H1 (cell line): Measurements from ENCODE around the gene ADAM22. TPM values are rescaled to one million over a fixed set of nuclear protein-coding genes. Genes with fewer than 3 reads are reported as not detected.

Experiments used
- CTCF ChIA-PET: fragments of 300-600 bp; sonication (Branson Sonifier 250); formaldehyde crosslinking; loops from one replicate; lab custom pipeline; 2021; ENCODE audit not compliant: partially characterized antibody; lab: Charles Lee
- POLR2A ChIA-PET: fragments of 300-600 bp; sonication (Branson Sonifier 250); formaldehyde crosslinking; loops from one replicate; lab custom pipeline; 2021; ENCODE audit warnings: inconsistent platforms; ENCODE audit not compliant: partially characterized antibody; lab: Charles Lee
- DNase-seq, 2 experiments: peaks; one replicate each; pipeline versions ENCODE4 v3.0.0 to v3.0.0-alpha.2; 2010 to 2022; ENCODE audit warnings: low spot score in 2 of 2, low read depth in 1 of 2, mixed read lengths in 1 of 2
- FAIRE-seq: peaks from 2 replicates; lab custom pipeline; 2011; peaks lifted over from hg19 to GRCh38; lab: Jason Lieb, UNC
- H2AFZ ChIP-seq: 2 replicates; pipeline ENCODE4 v1.8.1; 2012; ENCODE audit warnings: low read length, inconsistent platforms
- H2AK5ac ChIP-seq: 2 replicates; pipeline ENCODE4 v1.6.1; 2013; ENCODE audit warnings: low read depth, low read length
- H2BK120ac ChIP-seq: replicated peaks from 2 replicates; pipeline ENCODE3; 2013; ENCODE audit warnings: low read depth, low read length, inconsistent platforms
- H2BK12ac ChIP-seq: 2 replicates; pipeline ENCODE4 v1.6.1; 2013; ENCODE audit warnings: low read depth, low read length
- H2BK15ac ChIP-seq: 2 replicates; pipeline ENCODE4 v1.6.1; 2013; ENCODE audit warnings: low read length
- H2BK20ac ChIP-seq: 2 replicates; pipeline ENCODE4 v1.6.1; 2013; ENCODE audit warnings: low read length
- H2BK5ac ChIP-seq: 2 replicates; pipeline ENCODE4 v1.6.1; 2013; ENCODE audit warnings: low read depth, low read length
- H3K14ac ChIP-seq: 2 replicates; pipeline ENCODE4 v1.6.1; 2013; ENCODE audit warnings: inconsistent platforms; ENCODE audit not compliant: insufficient read length
- H3K18ac ChIP-seq: 2 replicates; pipeline ENCODE4 v1.6.1; 2013; ENCODE audit warnings: low read length; ENCODE audit errors: extremely low read depth
- H3K23ac ChIP-seq: 2 replicates; pipeline ENCODE4 v1.6.1; 2013; ENCODE audit warnings: inconsistent platforms; ENCODE audit not compliant: insufficient read length
- H3K23me2 ChIP-seq: 2 replicates; pipeline ENCODE4 v1.6.1; 2013; ENCODE audit warnings: low read depth, low read length
- H3K27ac ChIP-seq: 2 replicates; pipeline ENCODE4 v1.6.1; 2011; ENCODE audit warnings: low read depth, low read length, inconsistent platforms
- H3K27me3 ChIP-seq, 4 experiments: replicated peaks in 1 of 4; 1 replicate in 1 of 4; 2 replicates in 3 of 4; pipeline versions ENCODE4 v1.6.1 to v1.8.1; 2011 to 2013; ENCODE audit warnings: low read length in 3 of 4, mild to moderate bottlenecking in 3 of 4, inconsistent platforms in 2 of 4, mixed read lengths in 2 of 4, moderate library complexity in 1 of 4; ENCODE audit not compliant: control insufficient read depth in 3 of 4, insufficient read depth in 3 of 4; ENCODE audit errors: extremely low read depth in 1 of 4
- H3K36me3 ChIP-seq, 4 experiments: 2 replicates each; pipeline versions ENCODE4 v1.6.1 to v1.8.1; 2011 to 2013; ENCODE audit warnings: mild to moderate bottlenecking in 4 of 4, low read length in 3 of 4, moderate library complexity in 2 of 4, control low read depth in 1 of 4, inconsistent platforms in 1 of 4; ENCODE audit not compliant: insufficient read depth in 4 of 4, control insufficient read depth in 2 of 4
- H3K4ac ChIP-seq: replicated peaks from 2 replicates; pipeline ENCODE3; 2013; ENCODE audit warnings: low read length, low read depth, mixed read lengths, inconsistent platforms; ENCODE audit not compliant: insufficient read length
- H3K4me1 ChIP-seq, 4 experiments: replicated peaks in 1 of 4; 1 replicate in 1 of 4; 2 replicates in 3 of 4; pipeline versions ENCODE4 v1.6.1 to v1.8.1; 2011 to 2013; ENCODE audit warnings: low read length in 3 of 4, inconsistent platforms in 2 of 4, mixed read lengths in 1 of 4; ENCODE audit not compliant: insufficient read depth in 4 of 4, control insufficient read depth in 3 of 4
- H3K4me2 ChIP-seq, 2 experiments: 2 replicates each; pipeline versions ENCODE4 v1.6.1 to v1.8.1; 2011 to 2013; ENCODE audit warnings: low read depth in 2 of 2, low read length in 2 of 2, control low read depth in 1 of 2, inconsistent platforms in 1 of 2, mild to moderate bottlenecking in 1 of 2; ENCODE audit not compliant: insufficient read depth in 1 of 2
- H3K4me3 ChIP-seq, 4 experiments: fragments of 200-600, 300-600 bp in 1 of 4; sonication (generic), shearing (Covaris generic), sonication (Bioruptor Twin) in 1 of 4; 2 replicates each; pipeline versions ENCODE4 v1.5.1 to v1.8.1; 2011 to 2016; ENCODE audit warnings: low read length in 4 of 4, low read depth in 3 of 4, control low read depth in 2 of 4, inconsistent platforms in 2 of 4, mild to moderate bottlenecking in 2 of 4, mixed read lengths in 1 of 4, moderate library complexity in 1 of 4; ENCODE audit not compliant: insufficient read depth in 2 of 4; ENCODE audit errors: extremely low read depth in 1 of 4
- H3K56ac ChIP-seq: replicated peaks from 2 replicates; pipeline ENCODE3; 2013; ENCODE audit warnings: low read depth, mild to moderate bottlenecking, mixed read lengths, low read length, inconsistent platforms; ENCODE audit not compliant: insufficient read length
- H3K79me1 ChIP-seq: 2 replicates; pipeline ENCODE4 v1.6.1; 2013; ENCODE audit warnings: low read depth, low read length, control low read depth
- H3K79me2 ChIP-seq, 2 experiments: 2 replicates each; pipeline versions ENCODE4 v1.6.1 to v1.8.1; 2012 to 2013; ENCODE audit warnings: low read length in 2 of 2, mild to moderate bottlenecking in 2 of 2, inconsistent platforms in 1 of 2; ENCODE audit not compliant: insufficient read depth in 2 of 2, control insufficient read depth in 1 of 2
- H3K9ac ChIP-seq, 4 experiments: replicated peaks in 1 of 4; 1 replicate in 1 of 4; 2 replicates in 3 of 4; pipeline versions ENCODE4 v1.6.1 to v1.8.1; 2011 to 2013; ENCODE audit warnings: low read depth in 3 of 4, low read length in 3 of 4, control low read depth in 2 of 4, mild to moderate bottlenecking in 2 of 4, moderate library complexity in 2 of 4, inconsistent platforms in 1 of 4; ENCODE audit errors: extremely low read depth in 1 of 4
- H3K9me3 ChIP-seq, 2 experiments: 2 replicates each; pipeline versions ENCODE4 v1.6.1 to v1.8.1; 2012 to 2013; ENCODE audit warnings: mild to moderate bottlenecking in 2 of 2, moderate library complexity in 2 of 2, control low read depth in 1 of 2, inconsistent platforms in 1 of 2, low read depth in 1 of 2, low read length in 1 of 2, mixed read lengths in 1 of 2; ENCODE audit not compliant: insufficient read depth in 2 of 2
- H4K20me1 ChIP-seq, 2 experiments: replicated peaks in 1 of 2; 2 replicates each; pipeline versions ENCODE3 to v1.8.1; 2011 to 2013; ENCODE audit warnings: inconsistent platforms in 2 of 2, low read length in 2 of 2, mild to moderate bottlenecking in 1 of 2; ENCODE audit not compliant: insufficient read depth in 2 of 2, control insufficient read depth in 1 of 2
- H4K5ac ChIP-seq: 2 replicates; pipeline ENCODE4 v1.6.1; 2013; ENCODE audit warnings: low read length, low read depth, mixed read lengths, inconsistent platforms; ENCODE audit not compliant: insufficient read length
- H4K8ac ChIP-seq: 2 replicates; pipeline ENCODE4 v1.8.0; 2013; ENCODE audit warnings: mild to moderate bottlenecking, moderate library complexity, low read length, inconsistent platforms; ENCODE audit not compliant: insufficient read depth; ENCODE audit errors: extremely low read depth
- H4K91ac ChIP-seq: replicated peaks from 2 replicates; pipeline ENCODE3; 2013; ENCODE audit warnings: low read length, mixed read lengths, inconsistent platforms; ENCODE audit not compliant: insufficient read length
- CEBPB ChIP-seq: IDR thresholded peaks from 2 replicates; pipeline ENCODE4 v1.6.1; 2012; ENCODE audit warnings: low read depth, low read length
- NANOG ChIP-seq: IDR thresholded peaks from 2 replicates; pipeline ENCODE4 v1.6.1; 2011; ENCODE audit warnings: low read length, low read depth, mild to moderate bottlenecking, inconsistent platforms; ENCODE audit not compliant: insufficient read depth, poor library complexity, severe bottlenecking
- PHF8 ChIP-seq: fragments of 200-600 bp; sonication (generic); conservative IDR thresholded peaks from 2 replicates; pipeline ENCODE4 v1.7.1; 2012; ENCODE audit warnings: low read depth, mild to moderate bottlenecking, inconsistent platforms, low read length, moderate library complexity
- SIN3A ChIP-seq, 2 experiments: IDR thresholded peaks in 1 of 2; conservative IDR thresholded peaks in 1 of 2; 2 replicates each; pipeline ENCODE4 v1.6.1; 2011 to 2012; ENCODE audit warnings: low read length in 2 of 2, improper control_type of control experiment in 1 of 2, low read depth in 1 of 2, mild to moderate bottlenecking in 1 of 2
- SIRT6 ChIP-seq: IDR thresholded peaks from one replicate; pipeline ENCODE4 v1.7.1; 2012; ENCODE audit warnings: low read length, inconsistent platforms
- ZNF274 ChIP-seq: IDR thresholded peaks from 2 replicates; pipeline ENCODE4 v1.7.0; 2012; ENCODE audit warnings: low read length, borderline replicate concordance; ENCODE audit errors: extremely low read depth
- WGBS, 2 experiments: shearing (Covaris generic) in 1 of 2; methylation state at CpG; one replicate each; pipeline versions ENCODE4 v1.1.6 to v1.1.7; 2013 to 2015; ENCODE audit warnings: low lambda C conversion rate in 2 of 2, mixed read lengths in 2 of 2, inconsistent platforms in 1 of 2, low coverage in 1 of 2, missing lambda C conversion rate in 1 of 2; ENCODE audit not compliant: insufficient replicate concordance in 2 of 2, insufficient coverage in 1 of 2, insufficient read length in 1 of 2; ENCODE audit errors: extremely low coverage in 1 of 2, missing lambda C conversion rate in 1 of 2; 5-methylcytosine and 5-hydroxymethylcytosine counted together
- polyA plus RNA-seq, 7 experiments: library from polyadenylated mRNA; depleted of rRNA in 3 of 7; stranded (reverse) in 5 of 7; unstranded in 2 of 7; fragments of >200 nt in 5 of 7; fragments of 200-250 nt in 2 of 7; gene quantifications; 1 replicate in 5 of 7; 2 replicates in 1 of 7; 4 replicates in 1 of 7; pipeline versions ENCODE4 v1.2.1 to v1.2.3, GENCODE V29; 2011 to 2013; ENCODE audit warnings: missing spikeins in 2 of 7, mixed read lengths in 2 of 7
- total RNA-seq: library from RNA; stranded (reverse); fragmentation: NEBNext Ultra II Directional; extraction: Animal tissue kit (Norgen Biotek cat#: 25700); gene quantifications from 2 replicates; pipeline ENCODE4 v1.2.1, GENCODE V29; 2021

Gene ADAM22
- total and polyA plus RNA-seq, 2 of the 8 experiments (the other 6 are each of a cell fraction or from before 2014, with no cell fraction given): 4.6 to 21.4 TPM

DNA sequence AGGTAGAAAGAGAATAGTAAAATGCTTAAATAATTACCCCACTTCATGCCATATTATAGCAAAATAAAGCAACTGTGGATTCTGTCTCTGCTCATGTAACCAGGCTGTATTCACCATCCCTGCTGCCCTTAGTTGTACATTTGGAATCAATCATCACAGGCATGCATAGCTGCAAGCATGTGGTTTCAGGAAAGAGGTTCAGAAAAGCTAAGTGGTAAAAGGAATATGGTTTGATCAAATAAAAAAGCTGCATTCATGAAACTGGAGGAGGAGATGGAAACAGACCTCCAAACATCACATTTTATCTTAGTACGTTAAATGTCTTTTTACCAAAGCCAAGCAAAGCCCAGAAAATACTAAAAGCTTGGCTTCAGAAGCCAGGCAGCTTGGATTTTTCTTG lies 81.3 kb downstream of the ADAM22 start:
- DNase-seq: no peak
- no peak overlapping the region for H3K27ac ChIP-seq
- no peaks in the 10 kb centered on the region; the same call in 1 of the 2 replicates for H3K23me2 ChIP-seq
- H3K79me1 ChIP-seq: no peaks in the 10 kb centered on the region
- H2BK5ac ChIP-seq: no peak overlapping the region
- H3K27me3 ChIP-seq: peaks cover 0 to 1% (median 0%) of the 10 kb centered on the region in 4 experiments; a peak in 1 of 7 replicates
- H3K4me3 ChIP-seq: no peak overlapping the region
- no peak overlapping the region for H2BK15ac ChIP-seq
- H3K9ac ChIP-seq: no peak overlapping the region
- no peak overlapping the region for H3K14ac ChIP-seq
- H4K8ac ChIP-seq: no peak overlapping the region
- no peak overlapping the region for H3K4me2 ChIP-seq
- CTCF ChIA-PET: interaction anchor here (0.7 kb wide), 1 partner anchor 11 kb away, joined by 3 read pairs; no protein-coding TSS in a partner anchor
- no peak overlapping the region for H3K23ac ChIP-seq
- no peak overlapping the region for H3K4ac ChIP-seq
- H3K18ac ChIP-seq: no peak overlapping the region
- H4K91ac ChIP-seq: no peak overlapping the region
- no peak overlapping the region for H2BK20ac ChIP-seq
- peaks cover 0 to 3% (median under 1%) of the 10 kb centered on the region in 4 experiments; a peak in 1 of 7 replicates for H3K4me1 ChIP-seq
- no peak overlapping the region for H2AFZ ChIP-seq
- H3K56ac ChIP-seq: no peak overlapping the region
- no peak overlapping the region for H2BK12ac ChIP-seq
- no peak for FAIRE-seq
- H3K79me2 ChIP-seq: no peaks in the 10 kb centered on the region
- H4K5ac ChIP-seq: no peak overlapping the region
- H3K36me3 ChIP-seq: no peaks in the 10 kb centered on the region
- H3K9me3 ChIP-seq: no peaks in the 10 kb centered on the region
- H2BK120ac ChIP-seq: no peak overlapping the region
- H2AK5ac ChIP-seq: no peak overlapping the region
- POLR2A ChIA-PET: no interaction called here
- TF ChIP-seq NANOG: no peak
- TF ChIP-seq SIN3A (conservative IDR thresholded peaks at IDR 0.05 in 1 of 2, IDR thresholded peaks at IDR 0.05 in 1 of 2; ENCODE audit: low read depth in 1 of 2, low read length in 2 of 2): no peak
- no peak for TF ChIP-seq PHF8
- TF ChIP-seq ZNF274: no peak
- TF ChIP-seq SIRT6: no peak
- TF ChIP-seq CEBPB: no peak
- H4K20me1 ChIP-seq: no peaks in the 10 kb centered on the region
- 95% methylated on average over 1 of the region's 1 CpG; no CpG with 5 or more reads in 1 of the 2 experiments for WGBS, 2 experiments
